Fibroblast of mammary gland (primary cell): ENCODE measurements around the gene SMURF2.
A peak's percentile ranks its signal among the peaks of the same experiment; 100 is the strongest.

ENCODE experiments used
- DNase-seq: peaks from one replicate; pipeline ENCODE4 v3.0.0-alpha.2; 2010; ENCODE audit warnings: low read depth
- H3K4me3 ChIP-seq: 2 replicates; pipeline ENCODE4 v1.5.1; 2011; ENCODE audit warnings: low read depth, mild to moderate bottlenecking, low read length, moderate library complexity; ENCODE audit not compliant: control insufficient read depth
- CTCF ChIP-seq: conservative IDR thresholded peaks from 2 replicates; pipeline ENCODE4 v1.5.1; 2011; ENCODE audit warnings: low read depth, low read length, inconsistent platforms; ENCODE audit not compliant: control insufficient read depth, insufficient read depth

The SMURF2 gene

GRCh38 chr17:64638552-64639203 lies 23.4 kb downstream of the SMURF2 start:
- TF ChIP-seq CTCF = no peak
- peak; percentile 32 for DNase-seq
- no peak overlapping the region for H3K4me3 ChIP-seq

GRCh38 chr17:64635647-64636305 lies 26.3 kb downstream of the SMURF2 start:
- no peak overlapping the region for H3K4me3 ChIP-seq
- peak; percentile 88 for DNase-seq
- no peak for TF ChIP-seq CTCF

- no peak for DNase-seq
- no peak overlapping the region for H3K4me3 ChIP-seq
- TF ChIP-seq CTCF = no peak
Measured at GRCh38 chr17:64634218-64634617, 27.9 kb downstream of the SMURF2 start.

- peak; percentile 70 for DNase-seq
- TF ChIP-seq CTCF = no peak
- H3K4me3 ChIP-seq = no peak overlapping the region
Measured at GRCh38 chr17:64632606-64633005, 29.5 kb downstream of the SMURF2 start.

- DNase-seq = no peak
- H3K4me3 ChIP-seq = no peak overlapping the region
- no peak for TF ChIP-seq CTCF
Measured at GRCh38 chr17:64632194-64632593, 29.9 kb downstream of the SMURF2 start.

GRCh38 chr17:64630309-64631223 lies 31.5 kb downstream of the SMURF2 start:
- no peak for DNase-seq
- no peak overlapping the region for H3K4me3 ChIP-seq
- TF ChIP-seq CTCF = no peak
